Esophagus squamous epithelium (tissue), 4 donors: ENCODE measurements around the gene LAPTM4A.
"Not testable (repeated sequence)": the region's sequence is repeated elsewhere in the genome, so short reads cannot be mapped to it uniquely, and the experiment has no call there.

ENCODE experiments used
- POLR2A ChIP-seq, 4 donors: fragments of 450-650 bp; IDR thresholded peaks; one replicate each; pipeline ENCODE4 v1.6.1; 2017; ENCODE audit warnings: antibody characterized with exemption in 4 of 4, mild to moderate bottlenecking in 4 of 4, moderate library complexity in 3 of 4
- TF ChIP-seq, protein P1 (sequence below), 6 experiments: fragments of 450-650 bp in 4 of 6; fragments of 200-600 bp in 2 of 6; sonication (generic) in 2 of 6; IDR thresholded peaks; one replicate each; pipeline ENCODE4 v1.5.1; 2016 to 2019; ENCODE audit warnings: antibody characterized with exemption in 6 of 6, mild to moderate bottlenecking in 4 of 6, moderate library complexity in 4 of 6

DNA sequence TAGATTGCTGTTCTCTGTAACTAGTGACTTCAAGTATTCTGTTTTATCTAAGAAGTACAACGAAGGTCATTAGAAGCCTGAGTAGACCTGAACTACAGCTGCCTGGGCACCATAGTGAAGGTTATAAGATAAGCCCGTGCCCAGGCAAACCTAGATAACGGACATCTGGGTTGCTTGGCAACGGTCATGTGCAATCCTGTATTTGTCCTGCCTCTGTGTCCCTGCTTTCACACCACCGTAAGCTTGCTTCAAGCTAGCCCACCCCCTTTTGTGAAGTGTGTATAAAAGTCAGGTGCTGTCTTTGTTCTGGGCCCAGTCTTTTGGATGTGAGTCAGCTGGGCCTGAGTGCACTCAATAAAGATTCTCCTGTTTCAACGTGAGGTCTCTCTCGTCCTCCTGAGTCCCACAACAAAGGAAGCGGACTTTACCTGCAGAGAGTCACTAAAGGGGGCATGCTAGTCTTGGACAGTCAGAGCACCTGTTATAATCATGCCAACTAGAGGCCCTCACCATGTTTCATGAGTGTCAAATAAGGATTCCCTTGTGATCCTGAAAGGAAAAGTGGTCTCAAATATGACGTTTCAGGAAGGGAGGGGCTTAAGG, 22.7 kb upstream of the LAPTM4A start:
- TF ChIP-seq, protein P1, sequence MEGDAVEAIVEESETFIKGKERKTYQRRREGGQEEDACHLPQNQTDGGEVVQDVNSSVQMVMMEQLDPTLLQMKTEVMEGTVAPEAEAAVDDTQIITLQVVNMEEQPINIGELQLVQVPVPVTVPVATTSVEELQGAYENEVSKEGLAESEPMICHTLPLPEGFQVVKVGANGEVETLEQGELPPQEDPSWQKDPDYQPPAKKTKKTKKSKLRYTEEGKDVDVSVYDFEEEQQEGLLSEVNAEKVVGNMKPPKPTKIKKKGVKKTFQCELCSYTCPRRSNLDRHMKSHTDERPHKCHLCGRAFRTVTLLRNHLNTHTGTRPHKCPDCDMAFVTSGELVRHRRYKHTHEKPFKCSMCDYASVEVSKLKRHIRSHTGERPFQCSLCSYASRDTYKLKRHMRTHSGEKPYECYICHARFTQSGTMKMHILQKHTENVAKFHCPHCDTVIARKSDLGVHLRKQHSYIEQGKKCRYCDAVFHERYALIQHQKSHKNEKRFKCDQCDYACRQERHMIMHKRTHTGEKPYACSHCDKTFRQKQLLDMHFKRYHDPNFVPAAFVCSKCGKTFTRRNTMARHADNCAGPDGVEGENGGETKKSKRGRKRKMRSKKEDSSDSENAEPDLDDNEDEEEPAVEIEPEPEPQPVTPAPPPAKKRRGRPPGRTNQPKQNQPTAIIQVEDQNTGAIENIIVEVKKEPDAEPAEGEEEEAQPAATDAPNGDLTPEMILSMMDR (IDR thresholded peaks at IDR 0.05) = not testable (repeated sequence)
- not testable (repeated sequence) for TF ChIP-seq POLR2A (IDR thresholded peaks at IDR 0.05)
